ENCODE results near the gene COL25A1.

Gene COL25A1

GRCh38 chr4:108795733-108796132 lies 506.7 kb downstream of the COL25A1 start:
- H3K4me1 ChIP-seq (ENCODE audit: control extremely low read depth in 1 of 4, control insufficient read depth in 4 of 4, insufficient read depth in 4 of 4, low read length in 3 of 4), result no peaks in the 10 kb centered on the region
- no peak overlapping the region for H3K27ac ChIP-seq (ENCODE audit: insufficient read depth in 1 of 2, low read depth in 1 of 2, low read length in 2 of 2, poor library complexity in 1 of 2, severe bottlenecking in 2 of 2)
- H3K9me3 ChIP-seq (ENCODE audit: control extremely low read depth in 1 of 5, control insufficient read depth in 4 of 5, insufficient read depth in 2 of 5, low read depth in 1 of 5, low read length in 4 of 5), result no peaks in the 10 kb centered on the region
- DNase-seq, result no peak
- no peaks in the 10 kb centered on the region for H3K36me3 ChIP-seq (ENCODE audit: control insufficient read depth in 4 of 4, insufficient read depth in 4 of 4, low read length in 3 of 4)
- peaks cover 0 to 6% (median 0%) of the 10 kb centered on the region in 5 experiments for H3K27me3 ChIP-seq (replicated peaks in 2 of 5; ENCODE audit: control insufficient read depth in 4 of 5, insufficient read depth in 5 of 5, low read length in 4 of 5)
- CTCF ChIA-PET, result no interaction called here
- no peak overlapping the region for H3K4me3 ChIP-seq (ENCODE audit: control insufficient read depth in 1 of 7, extremely low read depth in 1 of 7, insufficient read depth in 4 of 7, low read depth in 2 of 7, low read length in 6 of 7)
- POLR2A ChIA-PET, result no interaction called here

- Histone ChIP-seq H3K9me3 (ENCODE audit: control extremely low read depth in 1 of 5, control insufficient read depth in 4 of 5, insufficient read depth in 2 of 5, low read depth in 1 of 5, low read length in 4 of 5) (no peaks in the 10 kb centered on the region), H3K4me3 (ENCODE audit: control insufficient read depth in 1 of 7, extremely low read depth in 1 of 7, insufficient read depth in 4 of 7, low read depth in 2 of 7, low read length in 6 of 7) (no peak overlapping the region), H3K36me3 (ENCODE audit: control insufficient read depth in 4 of 4, insufficient read depth in 4 of 4, low read length in 3 of 4) (no peaks in the 10 kb centered on the region), H3K27ac (ENCODE audit: insufficient read depth in 1 of 2, low read depth in 1 of 2, low read length in 2 of 2, poor library complexity in 1 of 2, severe bottlenecking in 2 of 2) (no peak overlapping the region), H3K4me1 (ENCODE audit: control extremely low read depth in 1 of 4, control insufficient read depth in 4 of 4, insufficient read depth in 4 of 4, low read length in 3 of 4) (no peaks in the 10 kb centered on the region), H3K27me3 (replicated peaks in 2 of 5; ENCODE audit: control insufficient read depth in 4 of 5, insufficient read depth in 5 of 5, low read length in 4 of 5) (peaks cover 0 to 8% (median 3%) of the 10 kb centered on the region in 5 experiments)
- no CpG with 5 or more reads among the region's 1 CpG for WGBS (ENCODE audit: insufficient coverage)
- ChIA-PET POLR2A (no interaction called here), CTCF (interaction anchor here (1.1 to 1.9 kb wide), 2 partner anchors 9 to 26 kb away, joined by 3 to 4 read pairs; no protein-coding TSS in a partner anchor)
- DNase-seq, result no peak
Observed at GRCh38 chr4:108794136-108794535, 508.3 kb downstream of the COL25A1 start.

- CTCF ChIA-PET, result interaction anchor here (1.9 kb wide), 1 partner anchor 8 kb away, joined by 4 read pairs; no protein-coding TSS in a partner anchor
- Histone ChIP-seq H3K4me1 (ENCODE audit: control extremely low read depth in 1 of 4, control insufficient read depth in 4 of 4, insufficient read depth in 4 of 4, low read length in 3 of 4) (no peaks in the 10 kb centered on the region), H3K4me3 (ENCODE audit: control insufficient read depth in 1 of 7, extremely low read depth in 1 of 7, insufficient read depth in 4 of 7, low read depth in 2 of 7, low read length in 6 of 7) (no peak overlapping the region), H3K9me3 (ENCODE audit: control extremely low read depth in 1 of 5, control insufficient read depth in 4 of 5, insufficient read depth in 2 of 5, low read depth in 1 of 5, low read length in 4 of 5) (no peaks in the 10 kb centered on the region), H3K36me3 (ENCODE audit: control insufficient read depth in 4 of 4, insufficient read depth in 4 of 4, low read length in 3 of 4) (no peaks in the 10 kb centered on the region), H3K27me3 (replicated peaks in 2 of 5; ENCODE audit: control insufficient read depth in 4 of 5, insufficient read depth in 5 of 5, low read length in 4 of 5) (peaks cover 0 to 8% (median 5%) of the 10 kb centered on the region in 5 experiments), H3K27ac (ENCODE audit: insufficient read depth in 1 of 2, low read depth in 1 of 2, low read length in 2 of 2, poor library complexity in 1 of 2, severe bottlenecking in 2 of 2) (no peak overlapping the region)
- WGBS (ENCODE audit: insufficient coverage), result 100% methylated on average over 1 of the region's 1 CpG
- POLR2A ChIA-PET, result no interaction called here
- DNase-seq, result no peak
Observed at GRCh38 chr4:108793415-108793814, 509.0 kb downstream of the COL25A1 start.

GRCh38 chr4:108788731-108789130 lies 513.7 kb downstream of the COL25A1 start:
- Histone ChIP-seq H3K4me3 (ENCODE audit: control insufficient read depth in 1 of 7, extremely low read depth in 1 of 7, insufficient read depth in 4 of 7, low read depth in 2 of 7, low read length in 6 of 7) (no peak overlapping the region), H3K27ac (ENCODE audit: insufficient read depth in 1 of 2, low read depth in 1 of 2, low read length in 2 of 2, poor library complexity in 1 of 2, severe bottlenecking in 2 of 2) (no peak overlapping the region), H3K9me3 (ENCODE audit: control extremely low read depth in 1 of 5, control insufficient read depth in 4 of 5, insufficient read depth in 2 of 5, low read depth in 1 of 5, low read length in 4 of 5) (no peaks in the 10 kb centered on the region), H3K4me1 (ENCODE audit: control extremely low read depth in 1 of 4, control insufficient read depth in 4 of 4, insufficient read depth in 4 of 4, low read length in 3 of 4) (no peaks in the 10 kb centered on the region), H3K36me3 (ENCODE audit: control insufficient read depth in 4 of 4, insufficient read depth in 4 of 4, low read length in 3 of 4) (no peaks in the 10 kb centered on the region), H3K27me3 (replicated peaks in 2 of 5; ENCODE audit: control insufficient read depth in 4 of 5, insufficient read depth in 5 of 5, low read length in 4 of 5) (peaks cover 0 to 16% (median 7%) of the 10 kb centered on the region in 5 experiments)
- 99% methylated on average over 9 of the region's 9 CpGs for WGBS (ENCODE audit: insufficient coverage)
- ChIA-PET POLR2A (no interaction called here), CTCF (interaction anchor here (1.0 kb wide), 1 partner anchor 9 kb away, joined by 3 read pairs; no protein-coding TSS in a partner anchor)
- DNase-seq, result no peak

GRCh38 chr4:108787724-108788123 lies 514.7 kb downstream of the COL25A1 start:
- WGBS (ENCODE audit: insufficient coverage), result 94% methylated on average over 14 of the region's 16 CpGs
- CTCF ChIA-PET, result interaction anchor here (1.1 kb wide), 1 partner anchor 728 kb away, joined by 4 read pairs; no protein-coding TSS in a partner anchor
- Histone ChIP-seq H3K4me3 (ENCODE audit: control insufficient read depth in 1 of 7, extremely low read depth in 1 of 7, insufficient read depth in 4 of 7, low read depth in 2 of 7, low read length in 6 of 7) (no peak overlapping the region), H3K27ac (ENCODE audit: insufficient read depth in 1 of 2, low read depth in 1 of 2, low read length in 2 of 2, poor library complexity in 1 of 2, severe bottlenecking in 2 of 2) (no peak overlapping the region), H3K27me3 (replicated peaks in 2 of 5; ENCODE audit: control insufficient read depth in 4 of 5, insufficient read depth in 5 of 5, low read length in 4 of 5) (peaks cover 0 to 16% (median 5%) of the 10 kb centered on the region in 5 experiments), H3K36me3 (ENCODE audit: control insufficient read depth in 4 of 4, insufficient read depth in 4 of 4, low read length in 3 of 4) (no peaks in the 10 kb centered on the region), H3K9me3 (ENCODE audit: control extremely low read depth in 1 of 5, control insufficient read depth in 4 of 5, insufficient read depth in 2 of 5, low read depth in 1 of 5, low read length in 4 of 5) (no peaks in the 10 kb centered on the region), H3K4me1 (ENCODE audit: control extremely low read depth in 1 of 4, control insufficient read depth in 4 of 4, insufficient read depth in 4 of 4, low read length in 3 of 4) (no peaks in the 10 kb centered on the region)
- POLR2A ChIA-PET, result no interaction called here
- DNase-seq, result no peak

GRCh38 chr4:108787106-108787505 lies 515.4 kb downstream of the COL25A1 start:
- no peak for DNase-seq
- 95% methylated on average over 14 of the region's 14 CpGs for WGBS (ENCODE audit: insufficient coverage)

GRCh38 chr4:108786351-108786750 lies 516.1 kb downstream of the COL25A1 start:
- no peaks in the 10 kb centered on the region for H3K36me3 ChIP-seq (ENCODE audit: control insufficient read depth in 4 of 4, insufficient read depth in 4 of 4, low read length in 3 of 4)
- H3K9me3 ChIP-seq (ENCODE audit: control extremely low read depth in 1 of 5, control insufficient read depth in 4 of 5, insufficient read depth in 2 of 5, low read depth in 1 of 5, low read length in 4 of 5), result no peaks in the 10 kb centered on the region
- CTCF ChIA-PET, result interaction anchor here (1.1 kb wide), 1 partner anchor 726 kb away, joined by 4 read pairs; no protein-coding TSS in a partner anchor
- H3K4me3 ChIP-seq (ENCODE audit: control insufficient read depth in 1 of 7, extremely low read depth in 1 of 7, insufficient read depth in 4 of 7, low read depth in 2 of 7, low read length in 6 of 7), result no peak overlapping the region
- peaks cover 0 to 16% (median 5%) of the 10 kb centered on the region in 5 experiments for H3K27me3 ChIP-seq (replicated peaks in 2 of 5; ENCODE audit: control insufficient read depth in 4 of 5, insufficient read depth in 5 of 5, low read length in 4 of 5)
- H3K27ac ChIP-seq (ENCODE audit: insufficient read depth in 1 of 2, low read depth in 1 of 2, low read length in 2 of 2, poor library complexity in 1 of 2, severe bottlenecking in 2 of 2), result no peak overlapping the region
- DNase-seq, result no peak
- POLR2A ChIA-PET, result no interaction called here
- no peaks in the 10 kb centered on the region for H3K4me1 ChIP-seq (ENCODE audit: control extremely low read depth in 1 of 4, control insufficient read depth in 4 of 4, insufficient read depth in 4 of 4, low read length in 3 of 4)
- 88% methylated on average over 8 of the region's 8 CpGs for WGBS (ENCODE audit: insufficient coverage)

More at GRCh38 chr4:108787106-108787505, 515.4 kb downstream of the COL25A1 start:
- no peaks in the 10 kb centered on the region for H3K9me3 ChIP-seq (ENCODE audit: control extremely low read depth in 1 of 5, control insufficient read depth in 4 of 5, insufficient read depth in 2 of 5, low read depth in 1 of 5, low read length in 4 of 5)
- POLR2A ChIA-PET, result no interaction called here
- peaks cover 0 to 16% (median 5%) of the 10 kb centered on the region in 5 experiments for H3K27me3 ChIP-seq (replicated peaks in 2 of 5; ENCODE audit: control insufficient read depth in 4 of 5, insufficient read depth in 5 of 5, low read length in 4 of 5)
- H3K36me3 ChIP-seq (ENCODE audit: control insufficient read depth in 4 of 4, insufficient read depth in 4 of 4, low read length in 3 of 4), result no peaks in the 10 kb centered on the region
- H3K27ac ChIP-seq (ENCODE audit: insufficient read depth in 1 of 2, low read depth in 1 of 2, low read length in 2 of 2, poor library complexity in 1 of 2, severe bottlenecking in 2 of 2), result no peak overlapping the region
- CTCF ChIA-PET, result interaction anchor here (1.1 kb wide), 1 partner anchor 727 kb away, joined by 4 read pairs; no protein-coding TSS in a partner anchor
- no peaks in the 10 kb centered on the region for H3K4me1 ChIP-seq (ENCODE audit: control extremely low read depth in 1 of 4, control insufficient read depth in 4 of 4, insufficient read depth in 4 of 4, low read length in 3 of 4)
- H3K4me3 ChIP-seq (ENCODE audit: control insufficient read depth in 1 of 7, extremely low read depth in 1 of 7, insufficient read depth in 4 of 7, low read depth in 2 of 7, low read length in 6 of 7), result no peak overlapping the region

Data from common myeloid progenitor, CD34-positive (primary cell).